ENCODE results near the gene DHX15.

Gene DHX15

DNA sequence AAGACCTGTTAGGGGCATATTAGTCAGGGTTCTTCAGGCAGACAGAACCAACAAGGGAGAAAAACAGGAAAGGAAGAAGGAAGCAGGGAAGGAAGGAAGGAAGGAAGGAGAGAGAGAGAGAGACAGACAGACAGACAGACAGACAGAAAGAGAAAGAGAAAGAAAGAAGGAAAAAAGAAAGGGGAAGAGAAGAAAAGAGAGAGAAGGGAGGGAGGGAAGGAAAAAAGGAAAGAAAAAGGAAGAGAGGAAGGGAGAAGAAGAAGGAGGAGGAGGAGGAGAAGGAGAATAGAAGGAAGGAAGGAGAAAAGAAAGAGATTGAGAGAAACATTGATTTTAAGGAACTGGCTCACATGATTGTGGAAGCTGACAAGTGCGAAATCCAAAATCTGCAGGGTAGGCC, 89.0 kb downstream of the DHX15 start:
- DNase-seq (ENCODE audit: low read depth in 1 of 2, low spot score in 1 of 2): no peak

- DNase-seq (ENCODE audit: low read depth in 1 of 2, low spot score in 1 of 2): no peak
Measured at GRCh38 chr4:24489870-24490269, 94.5 kb downstream of the DHX15 start.

GRCh38 chr4:24488399-24489164, 95.8 kb downstream of the DHX15 start:
- DNase-seq (ENCODE audit: low read depth in 1 of 2, low spot score in 1 of 2): no peak

- DNase-seq (ENCODE audit: low read depth in 1 of 2, low spot score in 1 of 2): no peak
Measured at GRCh38 chr4:24482871-24483270, 101.5 kb downstream of the DHX15 start.

DNA sequence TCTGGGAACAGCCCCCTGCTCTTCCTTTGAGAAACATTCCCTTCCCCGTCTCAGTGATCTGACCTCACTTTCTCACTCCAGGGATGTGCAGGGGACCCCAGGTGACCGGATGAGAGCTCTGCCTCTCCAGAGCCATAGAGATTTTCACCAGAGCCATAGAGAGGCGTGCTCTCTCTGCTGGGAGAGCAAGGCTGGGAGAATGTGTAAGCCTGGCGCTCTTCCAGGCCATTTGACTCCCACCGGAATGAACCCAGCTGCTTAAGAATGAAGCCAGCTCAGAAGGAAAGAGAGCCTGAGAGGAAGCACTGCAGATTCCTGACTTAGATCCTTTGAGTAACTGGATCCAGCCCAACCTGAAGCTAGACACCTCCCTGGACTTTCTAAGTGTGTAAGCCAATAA, 106.4 kb downstream of the DHX15 start:
- no peak for DNase-seq (ENCODE audit: low read depth in 1 of 2, low spot score in 1 of 2)

All from activated T-helper 1 cell treated with anti-CD3 and anti-CD28 coated beads, Interleukin-2, amount 50 U/mL, for 16 hours (primary cell).